Right renal cortex interstitium (tissue), 3 donors: Measurements from ENCODE around the gene MSRB3. TPM values are rescaled to one million over a fixed set of nuclear protein-coding genes. Genes with fewer than 3 reads are reported as not detected.
"Not testable (repeated sequence)": the region's sequence is repeated elsewhere in the genome, so short reads cannot be mapped to it uniquely, and the experiment has no call there.

ENCODE experiments used
- DNase-seq, 3 donors: peaks; one replicate each; pipeline ENCODE4 v3.0.0-alpha.2; 2013; ENCODE audit warnings: low read depth in 3 of 3, low spot score in 2 of 3
- polyA plus RNA-seq, 3 donors: library from polyadenylated mRNA; unstranded; fragments of 120-200 nt; gene quantifications; one replicate each; pipeline ENCODE4 v1.2.1, GENCODE V29; 2013; ENCODE audit not compliant: insufficient read length in 3 of 3

MSRB3 gene
- polyA plus RNA-seq, 3 donors: 21.7 to 23.7 (median 22.4) TPM

DNA sequence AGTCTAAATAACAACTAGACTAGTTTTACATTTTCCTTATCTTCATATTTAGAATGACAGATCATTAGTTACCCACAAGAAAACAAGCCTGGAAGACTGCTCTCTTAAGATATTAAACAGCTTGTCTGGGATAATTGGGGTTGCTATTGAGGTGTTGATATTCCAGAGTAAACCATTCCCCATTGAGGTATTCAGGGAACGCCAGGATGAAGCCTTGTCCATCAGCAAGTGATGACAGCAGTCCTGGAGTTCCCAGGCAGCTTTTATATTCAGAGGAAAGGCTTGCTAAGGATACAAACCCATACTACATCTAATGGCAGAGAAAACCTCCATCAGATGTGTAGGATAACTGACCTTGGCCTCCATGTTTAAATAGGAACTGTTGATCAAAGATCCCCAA lies 168.4 kb downstream of the MSRB3 start:
- DNase-seq: no peak

DNA sequence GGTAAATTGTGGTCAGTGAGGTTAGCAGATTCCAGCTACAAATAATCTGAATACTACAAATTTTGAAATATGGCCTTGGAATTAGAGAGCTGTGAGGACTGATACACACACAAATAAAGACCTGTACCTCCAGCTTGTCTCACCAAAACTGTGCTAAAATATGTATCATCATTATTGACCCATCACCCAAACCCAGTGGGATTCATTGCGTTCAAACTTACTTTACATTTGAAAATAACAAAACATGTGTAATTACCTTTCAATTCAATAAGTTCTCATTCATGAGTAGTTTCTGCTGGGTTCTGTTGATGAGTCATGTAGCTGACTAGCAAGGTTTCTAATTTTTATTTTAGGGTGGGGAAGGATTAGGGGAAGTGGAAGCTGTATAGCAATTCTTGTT lies 170.9 kb downstream of the MSRB3 start:
- DNase-seq: no peak

DNA sequence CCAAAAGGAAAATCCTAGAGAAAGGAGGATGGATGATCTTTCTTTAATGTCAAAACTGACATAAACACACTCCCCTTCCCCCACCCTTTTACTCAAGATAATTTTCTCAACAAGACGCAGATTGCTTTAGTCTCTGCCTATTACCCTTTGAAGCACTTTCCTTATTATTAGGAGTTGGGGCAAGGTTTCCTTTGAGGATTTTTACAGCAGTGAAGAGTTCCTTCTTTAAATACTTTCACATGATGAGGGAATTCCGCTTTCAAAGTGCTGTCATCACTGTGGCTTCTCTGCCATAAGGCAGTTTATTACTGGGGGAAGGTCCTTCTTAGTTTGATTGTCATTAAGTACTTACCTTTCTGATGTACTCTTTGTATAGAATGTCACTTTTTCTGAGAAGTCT lies 172.1 kb downstream of the MSRB3 start:
- no peak for DNase-seq

DNA sequence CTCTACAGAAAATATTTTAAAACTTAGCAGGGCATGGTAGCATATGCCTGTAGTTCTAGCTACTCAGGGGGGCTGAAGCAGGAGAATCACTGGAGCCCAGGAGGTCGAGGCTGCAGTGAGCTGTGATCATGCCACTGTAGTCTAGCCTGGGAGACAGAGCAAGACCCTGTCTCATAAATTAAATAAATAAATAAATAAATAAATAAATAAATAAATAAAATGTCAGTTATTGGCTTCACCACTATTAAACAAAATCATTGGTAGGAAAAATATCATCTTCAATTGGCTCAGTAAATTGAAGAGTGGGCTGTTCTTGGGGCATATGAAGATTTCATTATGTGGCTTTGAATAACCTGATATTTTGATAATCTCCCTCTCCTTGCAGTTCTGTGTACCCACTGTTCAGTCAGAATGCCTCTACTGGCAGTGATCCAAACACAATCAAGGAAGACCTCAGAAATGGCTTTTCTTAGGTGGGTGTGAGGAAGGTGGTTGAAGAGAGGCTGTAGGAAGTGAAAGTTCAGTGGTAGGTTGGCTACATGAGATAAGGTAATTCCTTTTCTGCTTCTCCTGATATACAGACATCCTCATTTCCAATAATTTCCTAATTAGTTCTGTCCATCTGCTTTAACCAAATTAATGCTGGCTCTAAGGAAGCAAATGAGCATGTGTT lies 175.8 kb downstream of the MSRB3 start:
- no peak for DNase-seq

DNA sequence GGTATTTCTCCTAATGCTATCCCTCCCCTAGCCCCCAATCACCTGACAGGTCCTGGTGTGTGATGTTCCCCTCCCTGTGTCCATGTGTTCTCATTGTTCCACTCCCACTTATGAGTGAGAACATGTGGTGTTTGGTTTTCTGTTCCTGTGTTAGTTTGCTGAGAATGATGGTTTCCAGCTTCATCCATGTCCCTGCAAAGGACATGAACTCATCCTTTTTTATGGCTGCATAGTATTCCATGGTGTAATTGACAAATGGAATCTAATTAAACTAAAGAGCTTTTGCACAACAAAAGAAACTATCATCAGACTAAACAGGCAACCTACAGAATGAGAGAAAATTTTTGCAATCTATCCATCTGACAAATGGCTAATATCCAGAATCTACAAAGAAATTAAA lies 178.9 kb downstream of the MSRB3 start:
- DNase-seq: not testable (repeated sequence)

DNA sequence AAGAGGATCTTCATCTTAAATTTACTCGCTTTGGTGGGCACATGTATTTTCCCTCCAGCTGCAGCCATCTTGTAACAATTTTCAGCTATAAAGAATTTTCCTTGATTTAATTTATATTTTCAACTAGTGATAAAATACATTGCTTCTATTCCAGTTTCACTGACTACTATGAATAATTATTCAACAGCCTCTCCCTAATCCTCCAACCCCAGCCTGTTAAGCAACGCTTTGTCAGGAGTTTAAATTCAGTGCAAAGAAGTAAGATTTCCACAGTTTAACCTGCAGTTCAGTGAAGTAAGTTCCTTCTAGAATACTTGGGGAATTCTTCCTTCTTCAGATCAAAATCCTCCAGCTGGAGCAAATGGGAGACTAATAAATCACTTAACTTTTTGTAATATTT lies 180.2 kb downstream of the MSRB3 start:
- DNase-seq: no peak

DNA sequence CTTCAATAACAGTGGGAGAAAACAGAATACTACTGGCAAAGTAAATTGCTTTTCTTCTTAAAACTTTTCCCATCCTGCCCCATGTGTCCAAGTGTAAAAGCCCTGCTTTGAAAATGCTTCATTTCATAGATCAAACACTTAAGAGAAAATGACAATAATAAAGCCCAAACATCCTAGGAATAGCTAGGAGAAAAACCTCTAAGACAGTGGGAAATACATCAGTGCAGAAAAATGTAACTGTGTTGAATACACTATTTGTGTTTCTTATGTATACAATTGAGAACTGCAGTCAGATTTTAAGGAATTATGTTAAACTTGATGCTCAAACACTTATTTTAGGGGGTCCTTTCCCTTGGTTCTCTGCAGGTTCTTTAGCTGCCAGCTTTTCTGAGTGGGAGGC lies 181.1 kb downstream of the MSRB3 start:
- DNase-seq: no peak

DNA sequence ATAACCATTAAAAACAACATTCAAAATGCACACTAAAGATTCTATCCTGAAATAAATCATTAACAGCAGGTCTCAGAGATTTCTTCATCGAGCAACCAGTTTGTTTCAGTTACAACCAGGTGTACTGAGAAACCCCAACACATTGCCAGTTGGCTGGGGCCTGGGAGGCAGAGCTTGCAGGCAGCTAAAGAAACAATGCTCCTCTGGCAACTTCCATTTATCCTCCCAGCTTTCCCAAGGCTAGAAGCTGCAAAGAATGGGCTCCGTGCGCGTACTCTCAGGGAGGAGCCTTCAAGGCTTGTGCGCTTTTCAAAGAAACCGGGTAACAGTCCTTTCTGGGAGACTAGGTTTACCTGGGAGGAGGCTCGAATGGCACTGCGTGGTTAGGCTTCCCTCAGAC lies 181.6 kb downstream of the MSRB3 start:
- no peak for DNase-seq

DNA sequence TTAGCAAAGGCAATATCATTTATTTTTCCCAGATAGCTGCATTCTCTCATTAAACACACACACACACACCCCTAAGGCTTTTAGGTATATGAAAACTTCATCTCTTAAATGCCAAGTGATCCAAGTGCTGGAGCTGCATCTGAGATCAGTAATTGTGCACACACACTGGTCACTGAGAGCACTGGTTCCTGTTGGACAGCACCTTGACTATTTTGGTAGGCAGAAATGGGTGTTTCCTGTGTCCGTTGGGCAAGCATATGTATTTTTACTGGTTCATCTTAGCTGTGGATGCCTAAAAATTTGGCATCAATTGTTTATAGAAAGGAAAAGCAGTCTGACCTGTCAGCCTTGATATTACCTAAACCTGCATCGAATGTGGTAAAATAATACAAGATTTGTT lies 182.5 kb downstream of the MSRB3 start:
- no peak for DNase-seq

DNA sequence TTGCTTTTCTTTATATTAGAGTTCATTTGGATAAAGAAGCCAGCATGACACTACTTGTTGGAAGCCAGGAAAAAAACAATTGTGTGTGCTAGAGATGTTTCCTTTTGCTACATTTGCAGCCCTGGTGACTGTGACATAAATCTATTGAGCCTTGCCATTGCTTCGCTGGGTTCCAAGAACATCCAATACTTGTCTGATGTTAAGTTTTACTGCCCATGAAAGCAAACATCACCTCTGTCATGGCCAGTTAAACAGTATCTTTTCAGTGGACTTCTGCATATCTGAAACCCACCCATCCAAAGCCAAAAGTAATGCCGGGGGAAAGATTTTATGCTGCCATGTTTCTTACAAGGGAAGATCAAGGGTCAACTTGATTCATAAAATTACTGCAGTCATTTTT lies 184.0 kb downstream of the MSRB3 start:
- DNase-seq: peak in 2 of 3 donors; percentile 56 to 72

DNA sequence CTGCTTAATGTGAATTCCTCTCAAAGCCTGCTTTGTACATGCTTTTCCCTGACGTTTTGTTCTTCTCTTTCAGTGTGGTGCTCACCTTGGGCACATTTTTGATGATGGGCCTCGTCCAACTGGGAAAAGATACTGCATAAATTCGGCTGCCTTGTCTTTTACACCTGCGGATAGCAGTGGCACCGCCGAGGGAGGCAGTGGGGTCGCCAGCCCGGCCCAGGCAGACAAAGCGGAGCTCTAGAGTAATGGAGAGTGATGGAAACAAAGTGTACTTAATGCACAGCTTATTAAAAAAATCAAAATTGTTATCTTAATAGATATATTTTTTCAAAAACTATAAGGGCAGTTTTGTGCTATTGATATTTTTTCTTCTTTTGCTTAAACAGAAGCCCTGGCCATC lies 184.6 kb downstream of the MSRB3 start:
- no peak for DNase-seq

DNA sequence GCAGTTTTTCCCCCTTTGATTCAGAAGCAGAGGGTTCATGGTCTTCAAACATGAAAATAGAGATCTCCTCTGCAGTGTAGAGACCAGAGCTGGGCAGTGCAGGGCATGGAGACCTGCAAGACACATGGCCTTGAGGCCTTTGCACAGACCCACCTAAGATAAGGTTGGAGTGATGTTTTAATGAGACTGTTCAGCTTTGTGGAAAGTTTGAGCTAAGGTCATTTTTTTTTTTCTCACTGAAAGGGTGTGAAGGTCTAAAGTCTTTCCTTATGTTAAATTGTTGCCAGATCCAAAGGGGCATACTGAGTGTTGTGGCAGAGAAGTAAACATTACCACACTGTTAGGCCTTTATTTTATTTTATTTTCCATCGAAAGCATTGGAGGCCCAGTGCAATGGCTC lies 185.1 kb downstream of the MSRB3 start:
- DNase-seq: no peak

DNA sequence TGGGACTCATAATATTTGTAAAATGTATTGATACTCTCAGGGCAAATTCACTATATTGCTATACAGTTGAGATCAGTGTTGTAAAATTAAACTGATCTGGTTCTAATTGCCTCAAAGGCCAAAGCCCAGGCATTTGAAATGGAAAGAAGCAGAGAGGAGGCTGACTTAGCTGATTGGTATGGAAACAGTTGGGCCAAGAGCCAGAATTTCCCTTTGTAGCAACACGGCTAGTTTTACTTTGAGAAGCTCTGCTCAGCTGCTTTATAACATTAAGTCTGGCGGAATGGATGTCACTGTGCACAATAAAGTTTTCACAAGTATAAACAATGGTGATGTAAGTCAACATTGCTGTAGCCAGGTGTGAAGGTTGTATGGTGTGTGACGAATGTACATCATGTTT lies 186.4 kb downstream of the MSRB3 start:
- no peak for DNase-seq

DNA sequence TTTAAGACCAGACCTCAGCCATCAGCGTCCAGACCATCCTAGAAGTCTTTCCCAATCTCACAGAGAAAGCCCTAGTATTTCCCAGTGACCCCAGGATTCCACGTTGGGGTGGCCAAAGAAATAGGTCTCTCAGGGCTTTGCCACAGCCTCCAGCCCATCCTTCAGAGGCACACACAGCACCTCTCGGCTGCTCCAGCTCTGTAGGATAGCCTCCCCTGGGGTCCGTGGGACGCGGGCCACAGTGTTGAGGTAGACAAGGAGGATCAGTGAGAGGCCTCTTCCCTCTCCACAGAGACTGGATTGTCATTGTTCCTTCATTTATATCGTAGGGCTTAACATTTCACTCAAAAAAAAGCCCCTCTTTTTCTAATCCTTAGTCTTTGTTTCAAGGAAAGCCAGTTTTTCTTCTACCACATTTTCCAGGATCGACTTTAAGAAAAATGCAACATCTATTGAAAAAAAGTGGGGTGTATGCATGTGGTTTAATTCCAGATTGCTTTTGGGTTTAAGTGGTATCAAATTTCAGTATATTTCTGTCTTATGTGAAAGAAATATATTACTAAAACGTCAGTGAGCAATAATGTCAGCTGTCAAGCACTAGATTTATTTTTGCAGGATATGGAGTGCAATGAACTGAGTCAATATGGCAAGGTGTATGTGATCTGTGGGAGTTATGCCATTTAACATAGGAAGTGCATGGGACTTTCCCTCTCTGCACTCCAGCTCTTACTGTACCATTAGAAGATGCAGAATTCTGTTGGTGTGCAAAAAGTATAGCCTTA lies 187.5 kb downstream of the MSRB3 start:
- DNase-seq: no peak

DNA sequence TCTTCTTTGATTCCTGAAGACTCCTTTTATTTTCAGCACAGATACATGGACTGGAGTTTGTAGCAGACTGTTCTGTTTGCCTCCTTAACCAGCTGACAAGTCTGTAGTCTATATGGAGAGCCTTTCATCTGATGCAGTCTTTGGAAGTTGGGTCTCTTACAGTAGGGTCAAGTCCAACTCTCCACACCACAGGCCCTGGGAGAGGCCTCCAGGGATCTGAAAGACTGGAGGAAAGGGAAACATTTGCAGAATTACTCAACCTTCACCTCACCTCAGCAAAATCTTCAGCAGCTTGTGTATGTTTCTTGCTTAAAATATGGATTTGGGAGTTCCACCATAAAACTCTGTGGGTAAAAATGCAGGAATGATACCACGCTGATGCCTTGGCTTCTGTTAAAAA lies 188.4 kb downstream of the MSRB3 start:
- DNase-seq: no peak

DNA sequence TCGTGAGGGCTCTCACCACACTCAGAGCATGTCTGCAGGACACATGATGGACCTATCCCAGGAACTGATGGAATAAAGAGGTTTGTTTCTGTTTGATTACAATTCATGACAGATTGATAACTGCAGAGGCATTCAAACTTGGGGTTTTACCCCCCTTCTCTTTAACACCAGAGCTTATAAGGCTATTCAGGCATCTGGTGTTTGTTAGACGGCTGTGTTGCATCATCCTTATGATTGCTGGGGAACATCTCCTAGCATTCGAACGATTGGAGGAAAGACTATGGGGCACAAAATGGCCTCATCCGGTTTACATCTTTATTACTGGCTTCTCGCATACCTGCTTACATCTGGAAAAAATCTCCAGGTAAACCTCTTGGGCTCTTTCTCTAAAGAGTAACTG lies 191.8 kb downstream of the MSRB3 start:
- no peak for DNase-seq

DNA sequence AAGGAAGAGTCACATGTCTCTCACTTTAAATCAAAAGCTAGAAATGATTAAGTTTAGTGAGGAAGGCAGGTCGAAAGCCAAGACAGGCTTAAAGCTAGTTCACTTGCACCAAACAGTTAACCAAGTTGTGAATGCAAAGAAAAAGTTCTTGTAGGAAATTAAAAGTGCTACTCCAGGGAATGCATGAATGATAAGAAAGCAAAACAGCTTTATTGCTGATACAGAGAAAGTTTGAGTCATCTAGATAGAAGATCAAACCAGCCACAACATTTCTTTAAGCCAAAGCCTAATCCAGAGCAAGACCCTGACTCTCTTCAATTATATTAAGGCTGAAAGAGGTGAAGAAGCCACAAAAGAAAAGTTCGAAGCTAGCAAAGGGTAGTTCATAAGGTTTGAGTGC lies 193.6 kb downstream of the MSRB3 start:
- DNase-seq: no peak

DNA sequence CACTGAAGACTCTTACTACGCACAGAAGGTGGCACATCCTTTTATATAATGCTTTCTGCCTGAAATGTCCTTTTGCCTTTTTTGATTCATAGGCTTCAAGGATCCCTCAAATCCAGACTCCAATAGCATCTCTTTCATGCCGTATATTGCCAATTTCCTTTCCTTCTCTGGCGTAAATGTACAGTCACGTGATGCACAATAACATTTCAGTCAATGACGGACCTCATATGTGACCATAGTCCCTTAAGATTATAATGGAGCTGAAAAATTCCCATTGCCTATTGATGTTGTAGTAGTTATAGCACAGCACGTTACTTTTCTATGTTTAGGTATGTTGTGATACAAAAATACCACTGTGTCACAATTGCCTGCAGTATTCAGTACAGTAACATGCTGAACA lies 196.3 kb downstream of the MSRB3 start:
- DNase-seq: no peak

DNA sequence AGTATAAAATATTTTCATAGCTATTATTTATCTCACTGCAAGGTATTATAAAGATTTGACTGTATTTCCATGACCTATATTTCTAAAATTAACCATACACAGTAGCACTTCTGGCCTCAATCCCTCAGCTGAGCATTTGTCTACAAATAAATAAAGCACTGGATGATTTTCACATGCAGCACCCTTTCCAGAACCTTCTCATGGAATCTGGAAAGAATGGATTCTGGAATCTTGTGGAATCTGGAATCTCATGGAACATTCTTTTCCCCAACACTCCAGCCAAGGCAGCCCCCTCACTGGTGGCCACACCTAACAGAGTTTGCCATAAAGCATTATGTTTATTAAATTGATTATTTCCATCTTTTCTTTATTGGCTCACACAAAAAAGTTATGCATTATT lies 199.2 kb downstream of the MSRB3 start:
- no peak for DNase-seq

DNA sequence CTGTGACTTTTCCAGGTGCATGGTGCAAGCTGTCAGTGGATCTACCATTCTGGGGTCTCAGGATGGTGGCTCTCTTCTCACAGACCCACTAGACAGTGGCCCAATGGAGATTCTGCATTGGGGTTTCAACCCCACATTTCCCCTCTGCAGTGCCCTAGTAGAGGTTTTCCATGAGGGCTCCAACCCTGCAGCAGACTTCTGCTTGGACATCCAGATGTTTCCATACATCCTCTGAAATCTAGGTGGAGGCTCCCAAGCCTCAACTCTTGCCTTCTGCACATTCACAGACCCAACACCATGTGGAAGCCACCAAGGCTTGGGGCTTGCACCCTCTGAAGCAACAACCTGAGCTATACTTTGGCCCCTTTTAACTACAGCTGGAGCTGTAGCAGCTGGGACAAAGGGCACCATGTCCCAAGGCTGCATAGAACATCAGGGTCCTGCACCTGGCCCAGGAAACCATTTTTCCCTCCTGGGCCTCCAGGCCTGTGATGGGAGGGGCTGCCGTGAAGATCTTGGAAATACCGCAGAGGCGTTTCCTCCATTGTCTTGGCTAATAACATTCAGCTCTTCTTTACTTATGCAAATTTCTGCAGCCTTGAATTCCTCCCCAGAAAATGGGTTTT lies 205.5 kb downstream of the MSRB3 start:
- not testable (repeated sequence) for DNase-seq

DNA sequence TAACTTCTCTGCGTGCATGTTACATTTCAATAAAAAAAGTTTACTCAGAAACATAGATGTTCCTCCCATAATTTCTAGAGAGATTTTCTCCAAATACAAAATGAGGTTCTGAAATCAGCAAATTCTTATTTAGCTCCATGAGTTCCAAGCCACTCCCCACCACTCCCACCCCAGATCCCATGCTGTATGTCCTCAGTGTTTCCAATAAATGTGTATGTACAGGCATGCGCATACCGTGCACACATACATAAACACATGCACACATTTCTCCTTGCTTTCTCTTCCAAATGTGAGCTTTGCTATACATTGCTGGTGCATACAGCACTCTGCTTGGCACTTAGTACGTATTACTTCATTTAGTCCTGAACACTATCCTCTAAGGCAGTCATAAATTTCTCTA lies 209.7 kb downstream of the MSRB3 start:
- DNase-seq: no peak

DNA sequence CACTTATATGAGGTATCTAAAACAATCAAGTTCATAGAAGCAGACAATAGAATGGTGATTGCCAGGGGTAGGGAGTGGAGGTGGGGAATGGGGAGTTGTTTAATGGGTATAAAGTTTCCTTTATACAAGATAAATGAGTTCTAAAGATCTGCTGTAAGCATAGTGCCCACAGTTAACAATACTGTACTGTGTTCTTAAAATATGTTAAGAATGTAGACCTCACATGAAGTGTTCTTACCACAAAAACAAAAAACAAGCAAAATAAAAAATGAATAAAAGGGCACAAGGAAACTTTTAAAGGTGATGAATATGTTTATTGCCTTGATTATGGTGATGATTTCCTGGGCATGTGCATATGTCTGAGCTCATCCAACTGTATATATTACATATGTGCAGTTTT lies 211.8 kb downstream of the MSRB3 start:
- no peak for DNase-seq
